Activated CD8-positive, alpha-beta memory T cell treated with anti-CD3 and anti-CD28 coated beads for 36 hours (primary cell): ENCODE data around the gene TBC1D10A. TPM values are rescaled to one million over a fixed set of nuclear protein-coding genes. Genes with fewer than 3 reads are reported as not detected.

Experiments
- CTCF ChIA-PET: fragments of 350-600 bp; sonication (Branson Sonifier 250); formaldehyde crosslinking; loops from one replicate; lab custom pipeline; 2021; ENCODE audit warnings: antibody characterized with exemption; lab: Charles Lee
- POLR2A ChIA-PET: fragments of 350-600 bp; sonication (Branson Sonifier 250); formaldehyde crosslinking; loops from one replicate; lab custom pipeline; 2021; ENCODE audit warnings: antibody characterized with exemption; lab: Charles Lee
- total RNA-seq, 2 experiments: library from RNA; stranded (reverse); gene quantifications; one replicate each; pipeline ENCODE4 v1.2.3, GENCODE V29; 2021

The TBC1D10A gene
- total RNA-seq, 2 experiments from 2014 or later: 12.8 to 13.0 TPM

DNA sequence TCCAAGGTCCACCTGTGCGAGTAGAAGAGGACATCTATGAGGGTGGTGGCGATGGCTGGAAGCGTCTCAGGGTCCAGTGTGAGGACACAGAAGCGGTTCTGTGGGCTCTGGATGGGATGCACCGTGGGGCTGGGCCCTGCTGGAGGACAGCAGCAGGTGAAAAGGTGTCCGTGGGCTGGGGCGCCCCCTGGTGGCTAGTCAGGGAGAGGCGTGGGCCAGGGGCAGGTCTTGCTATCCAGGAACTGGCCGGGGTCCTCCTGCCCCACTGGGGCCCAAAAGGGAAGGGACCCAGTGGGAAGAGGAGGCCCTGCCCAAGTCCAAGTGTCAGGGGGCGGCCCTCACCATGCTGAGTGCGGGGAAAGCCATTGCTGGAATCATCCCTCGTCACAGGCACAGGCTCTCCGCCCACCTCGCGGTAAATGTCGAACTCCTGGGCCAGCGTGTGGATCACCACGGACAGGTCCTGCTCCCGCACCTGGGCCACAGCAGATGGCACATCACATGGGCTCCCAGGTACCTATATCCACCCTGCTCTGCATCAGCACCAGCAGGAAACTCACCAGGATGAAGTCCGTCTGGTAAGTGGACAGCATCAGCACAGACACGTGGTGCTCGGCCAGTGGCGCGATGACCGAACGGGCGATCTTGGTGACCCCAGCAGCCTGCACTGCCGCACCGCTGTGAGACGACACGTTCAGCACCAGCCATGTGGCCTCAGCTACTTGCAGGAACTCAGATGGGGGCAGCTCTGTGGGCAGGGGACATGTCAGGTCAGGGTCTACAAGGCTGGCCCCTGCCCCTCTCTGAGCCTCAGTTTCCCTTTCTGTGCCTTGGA, 39.7 kb downstream of the TBC1D10A start:
- CTCF ChIA-PET: interaction anchor here (0.7 to 12.9 kb wide), 39 partner anchors 9 to 204 kb away, joined by 3 to 214 read pairs (median 10); partner anchors contain the start of genes CCDC157, MTFP1, OSM and RNF215
- POLR2A ChIA-PET: interaction anchor here (1.5 to 2.6 kb wide), 3 partner anchors 24 to 100 kb away, joined by 5 to 10 read pairs (median 10); partner anchors contain the start of gene RNF215

- ChIA-PET CTCF (interaction anchor here (0.7 to 12.9 kb wide), 8 partner anchors 8 to 204 kb away, joined by 3 to 214 read pairs (median 12); partner anchors contain the start of gene RNF215), POLR2A (no interaction called here)
These were observed 40.4 kb downstream of the TBC1D10A start for GRCh38 chr22:30286331-30286730.

DNA sequence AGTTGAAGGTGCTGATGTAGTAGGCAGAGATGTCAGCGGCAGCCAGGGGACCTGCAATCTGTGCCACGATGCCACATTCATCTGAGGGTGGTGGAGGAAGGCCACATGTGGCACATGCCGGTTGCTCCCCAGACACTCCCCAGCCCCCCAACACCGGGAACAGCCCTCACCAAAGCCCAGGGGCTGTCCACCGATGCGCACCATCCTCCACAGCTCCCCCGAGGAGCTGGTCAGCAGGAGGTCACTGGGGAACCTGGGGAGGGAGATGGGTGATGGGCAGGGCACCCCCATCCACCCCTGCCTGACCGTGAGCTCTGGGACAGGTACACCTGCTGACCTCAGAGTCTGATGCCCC, 40.9 kb downstream of the TBC1D10A start:
- ChIA-PET POLR2A (no interaction called here), CTCF (interaction anchor here (0.7 to 12.9 kb wide), 8 partner anchors 8 to 205 kb away, joined by 3 to 214 read pairs (median 12); partner anchors contain the start of gene RNF215)

DNA sequence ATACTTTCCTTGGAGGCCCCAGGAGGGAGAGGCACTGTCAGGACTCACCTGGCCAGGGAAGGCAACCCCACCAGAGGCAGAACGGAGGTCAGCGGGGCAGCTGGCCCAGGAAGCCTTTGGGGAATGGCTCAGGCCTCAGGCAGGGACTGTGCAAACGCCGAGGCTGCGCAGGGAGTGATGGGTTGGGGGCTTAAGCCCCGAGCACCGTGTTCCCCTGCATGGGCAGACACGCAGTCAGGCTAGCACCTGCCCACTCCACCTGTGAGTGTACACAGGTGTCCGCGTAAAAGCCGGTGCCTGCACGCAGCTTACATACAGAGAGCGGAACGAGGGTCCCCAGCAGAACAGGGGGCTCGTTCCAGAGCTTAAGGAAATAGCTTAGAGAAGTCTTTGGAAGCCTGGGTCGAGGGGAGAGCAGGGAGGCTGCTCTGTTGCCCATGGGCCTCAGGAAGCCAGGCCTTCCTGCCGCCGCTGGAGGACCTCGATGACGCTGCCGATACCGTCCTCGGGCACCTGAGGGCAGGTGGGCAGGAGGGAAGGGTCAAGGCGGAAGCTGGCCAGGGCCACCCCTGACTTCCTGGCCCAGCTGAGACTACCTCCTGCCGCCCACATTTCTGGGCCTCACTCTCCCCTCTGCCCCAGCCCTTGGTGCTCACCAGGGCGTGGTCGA, 41.4 kb downstream of the TBC1D10A start:
- CTCF ChIA-PET: interaction anchor here (1.1 to 12.9 kb wide), 5 partner anchors 22 to 205 kb away, joined by 3 to 214 read pairs (median 18); partner anchors contain the start of gene RNF215
- POLR2A ChIA-PET: no interaction called here

DNA sequence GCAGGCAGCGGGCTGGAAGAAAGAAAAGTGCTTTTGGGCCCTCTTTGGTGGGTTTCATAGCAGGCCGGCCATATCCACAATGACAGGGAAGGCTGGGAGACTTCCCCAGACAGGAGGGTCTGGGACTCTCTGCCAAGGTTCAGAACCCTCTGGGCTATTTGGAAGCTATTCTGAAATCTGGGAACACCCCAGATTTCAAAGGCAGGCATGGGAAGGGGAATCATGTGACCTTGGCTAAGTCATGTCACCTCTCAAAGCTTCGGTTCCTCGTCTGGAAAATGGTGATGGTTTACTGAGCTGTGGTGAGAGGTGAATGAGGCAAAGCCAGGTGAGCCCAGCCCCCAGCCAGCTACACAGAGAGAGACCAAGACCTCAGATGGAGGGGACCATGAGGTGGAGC, 42.1 kb downstream of the TBC1D10A start:
- POLR2A ChIA-PET: no interaction called here
- CTCF ChIA-PET: interaction anchor here (2.0 to 12.9 kb wide), 4 partner anchors 21 to 178 kb away, joined by 8 to 214 read pairs (median 24); partner anchors contain the start of gene RNF215

DNA sequence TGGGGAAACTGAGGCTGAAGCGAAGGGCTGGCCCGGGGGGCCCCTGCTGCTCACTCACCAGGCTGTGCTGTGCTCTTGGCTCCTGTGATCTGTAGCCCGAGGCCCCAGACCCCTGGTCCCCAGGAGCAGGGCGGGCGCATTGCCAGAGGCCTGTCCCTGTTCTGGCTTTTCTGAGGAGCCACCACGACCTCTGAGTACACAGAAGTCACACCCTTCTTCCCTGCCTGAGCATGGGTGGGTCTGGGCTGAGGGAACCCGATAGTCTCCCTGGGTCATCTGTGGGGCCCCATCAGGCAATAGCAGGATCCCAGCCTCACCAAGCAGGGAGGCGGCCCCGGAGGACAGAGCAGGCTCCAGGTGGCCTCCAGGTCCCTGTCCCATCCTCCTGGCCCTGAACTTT, 42.6 kb downstream of the TBC1D10A start:
- POLR2A ChIA-PET: interaction anchor here (0.7 kb wide), 1 partner anchor 119 kb away, joined by 6 read pairs; no protein-coding TSS in a partner anchor

GRCh38 chr22:30283342-30283741, 43.4 kb downstream of the TBC1D10A start:
- ChIA-PET POLR2A (interaction anchor here (0.7 to 1.0 kb wide), 2 partner anchors 16 to 120 kb away, joined by 3 to 6 read pairs; no protein-coding TSS in a partner anchor), CTCF (interaction anchor here (1.0 to 12.9 kb wide), 2 partner anchors 20 to 105 kb away, joined by 5 to 214 read pairs; partner anchors contain the start of gene RNF215)

More for the DNA sequence above, 42.6 kb downstream of the TBC1D10A start:
- CTCF ChIA-PET: interaction anchor here (1.0 to 12.9 kb wide), 3 partner anchors 21 to 104 kb away, joined by 5 to 214 read pairs (median 8); partner anchors contain the start of gene RNF215

GRCh38 chr22:30282616-30283046, 44.1 kb downstream of the TBC1D10A start:
- ChIA-PET CTCF (no interaction called here), POLR2A (interaction anchor here (1.0 kb wide), 1 partner anchor 15 kb away, joined by 3 read pairs; no protein-coding TSS in a partner anchor)

DNA sequence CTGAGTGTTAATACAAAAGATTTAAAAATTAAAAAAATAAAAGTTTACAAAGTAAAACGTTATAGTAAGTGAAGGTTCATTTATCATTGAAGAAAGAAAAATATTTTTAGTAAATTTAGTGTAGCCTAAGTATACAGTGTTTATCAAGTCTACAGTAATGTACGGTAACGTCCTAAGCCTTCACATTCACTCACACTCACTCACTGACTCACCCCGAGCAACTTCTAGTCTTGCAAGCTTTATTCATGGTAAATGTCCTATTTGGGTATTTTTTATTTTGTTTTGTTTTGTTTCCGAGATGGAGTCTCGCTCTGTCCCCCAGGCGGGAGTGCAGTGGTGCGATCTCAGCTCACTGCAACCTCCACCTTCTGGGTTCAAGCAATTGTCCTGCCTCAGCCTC, 46.2 kb downstream of the TBC1D10A start:
- ChIA-PET CTCF (interaction anchor here (1.0 to 1.6 kb wide), 2 partner anchors 25 to 110 kb away, joined by 3 to 4 read pairs; no protein-coding TSS in a partner anchor), POLR2A (no interaction called here)

- POLR2A ChIA-PET: no interaction called here
These were observed 46.8 kb downstream of the TBC1D10A start for GRCh38 chr22:30279932-30280331.

DNA sequence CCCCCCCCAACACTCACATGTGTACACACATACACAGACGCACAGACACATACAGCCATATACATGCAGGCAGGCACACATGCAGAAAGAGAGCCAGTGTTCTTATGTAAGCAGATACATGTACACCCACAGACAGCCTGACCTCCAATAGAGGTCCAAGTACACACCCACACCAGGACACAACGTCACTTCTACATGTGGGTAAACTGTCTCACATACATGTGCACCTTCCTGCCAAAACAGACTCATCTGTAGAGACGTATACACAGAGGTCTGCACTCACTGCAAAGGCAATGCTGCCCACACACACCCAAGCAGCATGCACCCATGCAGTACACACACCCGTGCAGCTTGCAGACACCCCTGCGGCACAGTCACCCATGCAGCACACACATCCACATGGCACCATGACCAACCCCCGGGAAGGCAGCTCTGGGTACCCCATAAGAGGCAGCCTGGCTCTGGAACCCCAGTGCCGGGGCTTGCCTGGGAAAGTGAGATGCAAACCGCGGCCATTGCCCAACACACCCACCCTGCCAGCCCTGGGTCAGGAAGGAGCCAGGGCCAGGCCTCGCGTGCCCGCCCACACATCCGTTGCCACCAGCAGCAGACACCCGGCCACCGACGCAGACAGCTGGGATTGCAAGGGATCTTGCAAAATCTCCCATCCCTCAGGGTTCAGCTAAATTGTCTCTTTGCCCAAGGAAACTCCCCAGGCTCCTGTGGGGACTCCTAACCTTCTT, 47.5 kb downstream of the TBC1D10A start:
- POLR2A ChIA-PET: no interaction called here

More at GRCh38 chr22:30279932-30280331, 46.8 kb downstream of the TBC1D10A start:
- CTCF ChIA-PET: interaction anchor here (1.0 to 1.6 kb wide), 2 partner anchors 24 to 111 kb away, joined by 3 to 4 read pairs; no protein-coding TSS in a partner anchor

GRCh38 chr22:30277547-30278344, 49.0 kb downstream of the TBC1D10A start:
- ChIA-PET CTCF (interaction anchor here (0.6 to 2.8 kb wide), 4 partner anchors 8 to 167 kb away, joined by 3 to 11 read pairs (median 4); partner anchors contain the start of gene CASTOR1), POLR2A (interaction anchor here (0.6 to 0.7 kb wide), 2 partner anchors 39 to 100 kb away, joined by 3 to 9 read pairs; no protein-coding TSS in a partner anchor)

More for the DNA sequence above, 47.5 kb downstream of the TBC1D10A start:
- CTCF ChIA-PET: interaction anchor here (1.2 to 1.6 kb wide), 2 partner anchors 23 to 108 kb away, joined by 3 read pairs; no protein-coding TSS in a partner anchor

DNA sequence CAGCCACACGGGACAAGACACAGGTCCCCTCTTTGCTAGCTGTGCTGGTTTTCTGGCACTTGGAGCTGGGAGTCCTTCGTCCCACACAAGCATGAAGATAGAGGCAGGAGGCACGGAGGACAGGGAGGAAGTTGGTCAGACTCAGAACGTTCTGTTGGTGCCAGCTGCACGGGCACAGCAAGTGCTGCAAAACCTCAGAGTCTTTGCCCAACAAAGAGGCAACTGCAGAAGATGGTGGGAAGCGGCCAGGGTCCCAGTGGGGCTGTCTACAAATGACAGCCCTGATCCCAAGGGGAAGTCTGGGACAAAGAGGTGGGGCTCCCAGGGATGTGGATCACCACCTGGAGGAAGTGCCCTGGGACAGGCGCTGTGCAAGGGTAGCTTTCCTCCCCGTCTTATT, 50.7 kb downstream of the TBC1D10A start:
- ChIA-PET CTCF (interaction anchor here (0.9 to 2.8 kb wide), 3 partner anchors 10 to 168 kb away, joined by 3 to 11 read pairs (median 3); partner anchors contain the start of gene CASTOR1), POLR2A (no interaction called here)

DNA sequence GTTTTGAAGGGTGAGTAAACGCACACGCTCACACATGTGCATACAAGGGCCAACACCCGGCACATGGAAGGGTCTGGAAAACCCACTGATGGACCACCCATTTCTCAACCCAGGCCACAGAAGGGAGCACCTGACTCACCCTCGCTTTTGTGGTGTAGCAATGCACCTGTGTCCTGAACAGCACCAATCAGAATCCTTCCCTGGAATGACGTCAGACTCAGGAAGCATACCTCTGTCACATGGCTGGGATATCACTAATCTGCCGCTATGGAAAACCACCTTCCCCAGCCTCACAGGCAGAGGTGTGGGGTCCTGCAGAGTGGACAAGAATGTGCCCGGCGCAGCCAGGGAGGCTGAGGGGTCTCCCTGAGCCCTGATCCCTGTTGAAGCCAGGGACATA, 51.1 kb downstream of the TBC1D10A start:
- CTCF ChIA-PET: interaction anchor here (0.9 kb wide), 2 partner anchors 11 to 168 kb away, joined by 3 read pairs; no protein-coding TSS in a partner anchor
- POLR2A ChIA-PET: no interaction called here

DNA sequence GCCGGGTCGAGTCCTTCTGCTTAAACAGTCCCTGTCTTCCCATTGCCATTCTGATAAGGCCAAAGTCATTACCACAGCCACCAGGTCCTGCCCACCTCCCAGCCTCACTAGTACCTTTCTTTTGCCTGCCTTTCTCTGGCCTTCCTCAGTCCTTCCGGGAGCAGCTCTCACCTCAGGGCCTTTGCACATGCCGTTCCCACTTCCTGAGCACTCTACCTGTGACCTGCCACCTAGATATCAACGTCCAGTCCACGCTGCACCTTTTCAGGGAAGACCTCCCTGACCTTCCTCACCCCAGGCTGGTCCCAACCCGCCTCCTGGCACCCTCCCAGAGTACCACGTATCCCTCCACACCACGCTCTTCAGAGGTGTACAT, 52.3 kb downstream of the TBC1D10A start:
- POLR2A ChIA-PET: no interaction called here
- CTCF ChIA-PET: no interaction called here

- ChIA-PET POLR2A (no interaction called here), CTCF (no interaction called here)
These were observed 52.9 kb downstream of the TBC1D10A start for GRCh38 chr22:30273711-30274436.
